ENCODE results near the gene FCHSD2. TPM values are rescaled to one million over a fixed set of nuclear protein-coding genes. Genes with fewer than 3 reads are reported as not detected.

FCHSD2 gene
- total and polyA plus RNA-seq, 2 of the 8 experiments (the other 6 are each of a cell fraction or from before 2014, with no cell fraction given), result 4.1 to 7.8 TPM

DNA sequence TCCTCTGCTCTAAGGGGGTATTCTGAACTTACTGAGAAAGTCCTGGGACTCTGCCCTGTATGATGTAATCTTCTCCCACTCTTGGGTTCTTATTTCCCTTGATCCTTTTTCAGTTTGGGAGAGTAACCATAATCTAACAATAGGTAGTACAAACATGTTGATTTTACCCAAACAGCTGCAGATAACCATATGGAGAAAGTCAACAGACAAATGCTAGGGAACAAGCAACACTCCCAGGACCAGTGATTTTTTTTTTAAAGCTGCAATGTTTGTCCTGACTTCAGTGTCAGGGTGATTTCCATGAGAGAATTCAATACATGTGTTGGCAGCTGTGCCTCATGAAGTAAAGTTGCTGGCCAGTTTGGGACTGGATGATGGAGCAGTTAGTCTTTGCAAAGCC lies 156.5 kb downstream of the FCHSD2 start:
- H2AK5ac ChIP-seq (ENCODE audit: low read depth, low read length), result no peak overlapping the region
- no peak overlapping the region for H3K23ac ChIP-seq (ENCODE audit: insufficient read length)
- no peak overlapping the region for H3K4ac ChIP-seq (replicated peaks; ENCODE audit: insufficient read length, low read depth, low read length)
- H3K4me1 ChIP-seq (replicated peaks in 1 of 4; ENCODE audit: control insufficient read depth in 3 of 4, insufficient read depth in 4 of 4, low read length in 3 of 4), result peaks cover 0 to 2% (median 0%) of the 10 kb centered on the region in 4 experiments; a peak in 1 of 7 replicates
- H2AFZ ChIP-seq (ENCODE audit: low read length), result no peak overlapping the region
- H4K8ac ChIP-seq (ENCODE audit: extremely low read depth, insufficient read depth, low read length), result no peak overlapping the region
- no peak overlapping the region for H4K91ac ChIP-seq (replicated peaks; ENCODE audit: insufficient read length, low read length)
- H3K4me2 ChIP-seq (ENCODE audit: insufficient read depth in 1 of 2, low read depth in 2 of 2, low read length in 2 of 2), result no peak overlapping the region
- H3K27me3 ChIP-seq (replicated peaks in 1 of 4; ENCODE audit: control insufficient read depth in 3 of 4, extremely low read depth in 1 of 4, insufficient read depth in 3 of 4, low read length in 3 of 4), result no peaks in the 10 kb centered on the region
- no peak overlapping the region for H3K4me3 ChIP-seq (ENCODE audit: extremely low read depth in 1 of 4, insufficient read depth in 2 of 4, low read depth in 3 of 4, low read length in 4 of 4)
- no peak overlapping the region for H2BK12ac ChIP-seq (ENCODE audit: low read depth, low read length)
- H3K79me1 ChIP-seq (ENCODE audit: low read depth, low read length), result no peaks in the 10 kb centered on the region
- no peak overlapping the region for H3K18ac ChIP-seq (ENCODE audit: extremely low read depth, low read length)
- H3K23me2 ChIP-seq (ENCODE audit: low read depth, low read length), result no peaks in the 10 kb centered on the region
- FAIRE-seq (no peak), DNase-seq (ENCODE audit: low read depth in 1 of 2, low spot score in 2 of 2) (no peak)
- H3K56ac ChIP-seq (replicated peaks; ENCODE audit: insufficient read length, low read depth, low read length), result no peak overlapping the region
- no peak overlapping the region for H2BK20ac ChIP-seq (ENCODE audit: low read length)
- no peak overlapping the region for H3K14ac ChIP-seq (ENCODE audit: insufficient read length)
- H3K9me3 ChIP-seq (ENCODE audit: insufficient read depth in 2 of 2, low read depth in 1 of 2, low read length in 1 of 2), result no peaks in the 10 kb centered on the region
- H3K9ac ChIP-seq (replicated peaks in 1 of 4; ENCODE audit: extremely low read depth in 1 of 4, low read depth in 3 of 4, low read length in 3 of 4), result no peak overlapping the region
- H3K36me3 ChIP-seq (ENCODE audit: control insufficient read depth in 2 of 4, insufficient read depth in 4 of 4, low read length in 3 of 4), result no peaks in the 10 kb centered on the region
- H2BK120ac ChIP-seq (replicated peaks; ENCODE audit: low read depth, low read length), result no peak overlapping the region
- no peak overlapping the region for H3K27ac ChIP-seq (ENCODE audit: low read depth, low read length)
- H4K20me1 ChIP-seq (replicated peaks in 1 of 2; ENCODE audit: control insufficient read depth in 1 of 2, insufficient read depth in 2 of 2, low read length in 2 of 2), result no peaks in the 10 kb centered on the region
- no peak overlapping the region for H4K5ac ChIP-seq (ENCODE audit: insufficient read length, low read depth, low read length)
- CTCF ChIA-PET (ENCODE audit: partially characterized antibody), result interaction anchor here (0.9 kb wide), 1 partner anchor 155 kb away, joined by 3 read pairs; no protein-coding TSS in a partner anchor
- POLR2A ChIA-PET (ENCODE audit: partially characterized antibody), result no interaction called here
- H2BK15ac ChIP-seq (ENCODE audit: low read length), result no peak overlapping the region
- no peaks in the 10 kb centered on the region for H3K79me2 ChIP-seq (ENCODE audit: control insufficient read depth in 1 of 2, insufficient read depth in 2 of 2, low read length in 2 of 2)
- no peak overlapping the region for H2BK5ac ChIP-seq (ENCODE audit: low read depth, low read length)
- TF ChIP-seq, protein P1, sequence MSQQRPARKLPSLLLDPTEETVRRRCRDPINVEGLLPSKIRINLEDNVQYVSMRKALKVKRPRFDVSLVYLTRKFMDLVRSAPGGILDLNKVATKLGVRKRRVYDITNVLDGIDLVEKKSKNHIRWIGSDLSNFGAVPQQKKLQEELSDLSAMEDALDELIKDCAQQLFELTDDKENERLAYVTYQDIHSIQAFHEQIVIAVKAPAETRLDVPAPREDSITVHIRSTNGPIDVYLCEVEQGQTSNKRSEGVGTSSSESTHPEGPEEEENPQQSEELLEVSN (IDR thresholded peaks at IDR 0.05), result no peak
- TF ChIP-seq NANOG (IDR thresholded peaks at IDR 0.05; ENCODE audit: insufficient read depth, low read depth, low read length, poor library complexity, severe bottlenecking) (no peak), CREB1 (IDR thresholded peaks at IDR 0.05) (no peak), CBX8 (IDR thresholded peaks at IDR 0.05; ENCODE audit: borderline replicate concordance, low read depth, low read length) (no peak), YY1 (IDR thresholded peaks at IDR 0.05; ENCODE audit: low read depth, low read length) (no peak), BACH1 (IDR thresholded peaks at IDR 0.05; ENCODE audit: low read length) (no peak), CBX5 (IDR thresholded peaks at IDR 0.05; ENCODE audit: low read depth, low read length) (no peak), RXRA (IDR thresholded peaks at IDR 0.05; ENCODE audit: insufficient read depth, low read depth, low read length) (no peak), POLR2AphosphoS5 (IDR thresholded peaks at IDR 0.05; ENCODE audit: low read depth, low read length) (no peak), GABPA (IDR thresholded peaks at IDR 0.05; ENCODE audit: borderline replicate concordance, insufficient read depth, low read length) (no peak), BCL11A (IDR thresholded peaks at IDR 0.05; ENCODE audit: low read depth in 2 of 2, low read length in 2 of 2) (no peak), JUND (IDR thresholded peaks at IDR 0.05; ENCODE audit: low read length) (no peak), FOSL1 (IDR thresholded peaks at IDR 0.05; ENCODE audit: insufficient read depth, low read depth, low read length) (no peak), ZNF274 (IDR thresholded peaks at IDR 0.05; ENCODE audit: borderline replicate concordance, extremely low read depth, low read length) (no peak)
- TF ChIP-seq, protein P2, sequence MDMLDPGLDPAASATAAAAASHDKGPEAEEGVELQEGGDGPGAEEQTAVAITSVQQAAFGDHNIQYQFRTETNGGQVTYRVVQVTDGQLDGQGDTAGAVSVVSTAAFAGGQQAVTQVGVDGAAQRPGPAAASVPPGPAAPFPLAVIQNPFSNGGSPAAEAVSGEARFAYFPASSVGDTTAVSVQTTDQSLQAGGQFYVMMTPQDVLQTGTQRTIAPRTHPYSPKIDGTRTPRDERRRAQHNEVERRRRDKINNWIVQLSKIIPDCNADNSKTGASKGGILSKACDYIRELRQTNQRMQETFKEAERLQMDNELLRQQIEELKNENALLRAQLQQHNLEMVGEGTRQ (IDR thresholded peaks at IDR 0.05; ENCODE audit: low read length), result no peak
